Hepatocyte (in vitro differentiated cells): Measurements from ENCODE around the gene VPS26C. TPM values are rescaled to one million over a fixed set of nuclear protein-coding genes. Genes with fewer than 3 reads are reported as not detected.

ENCODE experiments used
- DNase-seq: peaks from one replicate; pipeline ENCODE4 v3.0.0-alpha.2; 2016; ENCODE audit warnings: low spot score
- H2AFZ ChIP-seq: fragments of 200-600 bp; sonication (generic); 2 replicates; pipeline ENCODE4 v1.6.0; 2016; ENCODE audit warnings: antibody characterized with exemption, mild to moderate bottlenecking
- H3K27ac ChIP-seq: fragments of 200-600 bp; sonication (generic); 2 replicates; pipeline ENCODE4 v1.5.1; 2016; ENCODE audit warnings: mild to moderate bottlenecking
- H3K27me3 ChIP-seq: fragments of 200-600 bp; sonication (generic); 2 replicates; pipeline ENCODE4 v1.6.1; 2016
- H3K36me3 ChIP-seq: fragments of 200-600 bp; sonication (generic); replicated peaks from 2 replicates; pipeline ENCODE4 v1.5.1; 2016; ENCODE audit warnings: low read depth; ENCODE audit not compliant: insufficient read depth
- H3K4me1 ChIP-seq: fragments of 200-600 bp; sonication (generic); 2 replicates; pipeline ENCODE4 v1.5.1; 2016; ENCODE audit warnings: mild to moderate bottlenecking, moderate library complexity; ENCODE audit not compliant: insufficient read depth
- H3K4me2 ChIP-seq: fragments of 200-600 bp; sonication (generic); 2 replicates; pipeline ENCODE4 v1.6.0; 2016
- H3K4me3 ChIP-seq: fragments of 200-600 bp; sonication (generic); 2 replicates; pipeline ENCODE4 v1.5.1; 2016; ENCODE audit warnings: mild to moderate bottlenecking
- H3K79me2 ChIP-seq: fragments of 200-600 bp; sonication (generic); 2 replicates; pipeline ENCODE4 v1.6.0; 2017; ENCODE audit warnings: mild to moderate bottlenecking
- H3K9me2 ChIP-seq: fragments of 200-600 bp; sonication (generic); replicated peaks from 2 replicates; pipeline ENCODE4 v1.6.0; 2017; ENCODE audit warnings: mild to moderate bottlenecking; ENCODE audit not compliant: insufficient read depth
- H3K9me3 ChIP-seq: fragments of 200-600 bp; sonication (generic); 2 replicates; pipeline ENCODE4 v1.5.1; 2016; ENCODE audit warnings: low read depth, mild to moderate bottlenecking
- H4K20me1 ChIP-seq: fragments of 200-600 bp; sonication (generic); 2 replicates; pipeline ENCODE4 v1.6.0; 2016; ENCODE audit warnings: mild to moderate bottlenecking; ENCODE audit not compliant: insufficient read depth, poor library complexity, severe bottlenecking
- EZH2 ChIP-seq: fragments of 200-600 bp; sonication (generic); IDR thresholded peaks from 2 replicates; pipeline ENCODE4 v1.6.1; 2016; ENCODE audit warnings: antibody characterized with exemption, mild to moderate bottlenecking, borderline replicate concordance
- EZH2phosphoT487 ChIP-seq: fragments of 200-600 bp; sonication (generic); IDR thresholded peaks from one replicate; pipeline ENCODE4 v1.6.1; 2018; ENCODE audit warnings: antibody characterized with exemption, mild to moderate bottlenecking, low read depth, moderate library complexity; ENCODE audit not compliant: unreplicated experiment, severe bottlenecking
- WGBS: methylation state at CpG from one replicate; pipeline ENCODE4 v1.1.6; 2016; ENCODE audit warnings: low lambda C conversion rate; ENCODE audit errors: missing lambda C conversion rate; 5-methylcytosine and 5-hydroxymethylcytosine counted together
- polyA plus RNA-seq: library from polyadenylated mRNA; unstranded; fragments of >200 nt; fragmentation: Nextera tagmentation; extraction: Ambion mirVana; gene quantifications from 2 replicates; pipeline ENCODE4 v1.2.1, GENCODE V29; 2016
- total RNA-seq: library from RNA; depleted of rRNA; stranded (reverse); fragments of >200 nt; gene quantifications from 2 replicates; pipeline ENCODE4 v1.2.3, GENCODE V29; 2014
- TF ChIP-seq, protein P1 (sequence below): fragments of 200-600 bp; sonication (generic); IDR thresholded peaks from 2 replicates; pipeline ENCODE4 v1.5.1; 2016; ENCODE audit warnings: antibody characterized with exemption, mild to moderate bottlenecking; ENCODE audit not compliant: poor library complexity

VPS26C gene
- total and polyA plus RNA-seq, 2 experiments from 2014 or later = 43.7 to 74.5 TPM

DNA sequence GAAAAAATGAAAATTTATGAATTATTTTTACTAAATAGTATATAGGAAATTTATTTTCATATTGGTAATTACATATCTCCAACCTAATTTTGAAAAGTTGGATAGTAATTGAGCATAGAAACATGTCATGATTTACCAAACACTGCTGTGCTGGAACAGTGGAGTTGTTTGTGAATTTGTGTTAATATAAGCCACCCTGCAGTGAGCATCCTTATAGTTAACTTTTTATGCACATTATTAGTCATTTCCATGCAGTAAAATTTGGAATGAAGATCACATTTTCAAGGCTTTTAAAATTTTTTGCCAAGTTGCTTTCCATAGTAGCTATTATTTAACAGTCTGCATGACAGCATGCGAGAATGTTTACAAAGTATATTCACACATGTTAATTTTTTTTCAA, 78.3 kb downstream of the VPS26C start:
- Histone ChIP-seq H3K79me2 (peaks cover 9% of the 10 kb centered on the region), H3K36me3 (no peaks in the 10 kb centered on the region), H3K9me2 (no peaks in the 10 kb centered on the region), H3K4me1 (no peaks in the 10 kb centered on the region), H3K9me3 (no peaks in the 10 kb centered on the region), H3K4me2 (no peak overlapping the region), H3K27me3 (no peaks in the 10 kb centered on the region), H2AFZ (no peak overlapping the region), H3K4me3 (no peak overlapping the region), H4K20me1 (peaks cover 2% of the 10 kb centered on the region), H3K27ac (no peak overlapping the region)
- no peak for DNase-seq
- 100% methylated on average over 1 of the region's 1 CpG for WGBS
- TF ChIP-seq, protein P1, sequence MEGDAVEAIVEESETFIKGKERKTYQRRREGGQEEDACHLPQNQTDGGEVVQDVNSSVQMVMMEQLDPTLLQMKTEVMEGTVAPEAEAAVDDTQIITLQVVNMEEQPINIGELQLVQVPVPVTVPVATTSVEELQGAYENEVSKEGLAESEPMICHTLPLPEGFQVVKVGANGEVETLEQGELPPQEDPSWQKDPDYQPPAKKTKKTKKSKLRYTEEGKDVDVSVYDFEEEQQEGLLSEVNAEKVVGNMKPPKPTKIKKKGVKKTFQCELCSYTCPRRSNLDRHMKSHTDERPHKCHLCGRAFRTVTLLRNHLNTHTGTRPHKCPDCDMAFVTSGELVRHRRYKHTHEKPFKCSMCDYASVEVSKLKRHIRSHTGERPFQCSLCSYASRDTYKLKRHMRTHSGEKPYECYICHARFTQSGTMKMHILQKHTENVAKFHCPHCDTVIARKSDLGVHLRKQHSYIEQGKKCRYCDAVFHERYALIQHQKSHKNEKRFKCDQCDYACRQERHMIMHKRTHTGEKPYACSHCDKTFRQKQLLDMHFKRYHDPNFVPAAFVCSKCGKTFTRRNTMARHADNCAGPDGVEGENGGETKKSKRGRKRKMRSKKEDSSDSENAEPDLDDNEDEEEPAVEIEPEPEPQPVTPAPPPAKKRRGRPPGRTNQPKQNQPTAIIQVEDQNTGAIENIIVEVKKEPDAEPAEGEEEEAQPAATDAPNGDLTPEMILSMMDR = no peak
- TF ChIP-seq EZH2phosphoT487 (no peak), EZH2 (no peak)

DNA sequence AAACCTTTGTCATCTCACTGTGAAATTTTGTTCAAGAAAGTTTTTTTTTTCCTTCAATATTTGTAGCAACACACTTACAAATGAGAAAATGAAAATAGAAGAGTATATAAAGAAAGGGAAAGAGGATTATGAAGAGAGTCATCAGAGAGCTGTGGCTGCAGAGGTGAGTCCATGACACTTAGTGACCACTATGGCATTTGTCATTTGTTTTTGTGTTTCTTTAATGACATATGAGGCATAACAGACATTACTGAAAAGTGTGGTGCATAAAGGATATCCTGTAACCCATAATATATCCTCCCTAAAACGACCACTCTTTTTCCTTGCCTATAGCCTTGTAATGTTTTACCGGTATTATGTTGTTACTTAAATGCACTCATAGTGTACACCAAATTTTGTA, 80.2 kb downstream of the VPS26C start:
- no peak overlapping the region for H3K4me3 ChIP-seq
- WGBS = 94% methylated on average over 2 of the region's 2 CpGs
- H3K27ac ChIP-seq = no peak overlapping the region
- no peaks in the 10 kb centered on the region for H3K9me2 ChIP-seq
- no peak overlapping the region for H3K4me2 ChIP-seq
- DNase-seq = no peak
- H2AFZ ChIP-seq = no peak overlapping the region
- H3K79me2 ChIP-seq = peaks cover 20% of the 10 kb centered on the region
- H3K36me3 ChIP-seq = no peaks in the 10 kb centered on the region
- no peaks in the 10 kb centered on the region for H3K4me1 ChIP-seq
- no peaks in the 10 kb centered on the region for H3K27me3 ChIP-seq
- no peaks in the 10 kb centered on the region for H3K9me3 ChIP-seq
- H4K20me1 ChIP-seq = peaks cover 2% of the 10 kb centered on the region
- TF ChIP-seq EZH2phosphoT487 (no peak), EZH2 (no peak)
- TF ChIP-seq, protein P1 = no peak

GRCh38 chr21:37184784-37185593, 82.1 kb downstream of the VPS26C start:
- Histone ChIP-seq H3K36me3 (peaks cover 2% of the 10 kb centered on the region), H4K20me1 (peaks cover 4% of the 10 kb centered on the region)

More at GRCh38 chr21:37184784-37185593, 82.1 kb downstream of the VPS26C start:
- peaks cover 27% of the 10 kb centered on the region for H3K79me2 ChIP-seq
- TF ChIP-seq EZH2 (no peak), EZH2phosphoT487 (no peak)
- TF ChIP-seq, protein P1 = no peak
- H3K27ac ChIP-seq = no peak overlapping the region
- H2AFZ ChIP-seq = no peak overlapping the region
- H3K9me2 ChIP-seq = no peaks in the 10 kb centered on the region
- DNase-seq = no peak
- H3K4me2 ChIP-seq = no peak overlapping the region
- H3K27me3 ChIP-seq = no peaks in the 10 kb centered on the region
- H3K4me1 ChIP-seq = no peaks in the 10 kb centered on the region
- WGBS = 94% methylated on average over 9 of the region's 9 CpGs
- H3K9me3 ChIP-seq = no peaks in the 10 kb centered on the region
- no peak overlapping the region for H3K4me3 ChIP-seq
